ENCODE results near the gene PARD3.
A peak's percentile ranks its signal among the peaks of the same experiment; 100 is the strongest.
"Not testable (repeated sequence)": the region's sequence is repeated elsewhere in the genome, so short reads cannot be mapped to it uniquely, and the experiment has no call there.

PARD3 gene

GRCh38 chr10:34273340-34273739 lies 541.8 kb downstream of the PARD3 start:
- DNase-seq: no peak

- DNase-seq: no peak
These were observed 542.8 kb downstream of the PARD3 start for GRCh38 chr10:34272316-34272715.

GRCh38 chr10:34268410-34268809 lies 546.7 kb downstream of the PARD3 start:
- not testable (repeated sequence) for DNase-seq

GRCh38 chr10:34262985-34263384 lies 552.1 kb downstream of the PARD3 start:
- DNase-seq: no peak

GRCh38 chr10:34260904-34261303 lies 554.2 kb downstream of the PARD3 start:
- DNase-seq: no peak

- no peak for DNase-seq
These were observed 558.9 kb downstream of the PARD3 start for GRCh38 chr10:34256216-34256615.

DNA sequence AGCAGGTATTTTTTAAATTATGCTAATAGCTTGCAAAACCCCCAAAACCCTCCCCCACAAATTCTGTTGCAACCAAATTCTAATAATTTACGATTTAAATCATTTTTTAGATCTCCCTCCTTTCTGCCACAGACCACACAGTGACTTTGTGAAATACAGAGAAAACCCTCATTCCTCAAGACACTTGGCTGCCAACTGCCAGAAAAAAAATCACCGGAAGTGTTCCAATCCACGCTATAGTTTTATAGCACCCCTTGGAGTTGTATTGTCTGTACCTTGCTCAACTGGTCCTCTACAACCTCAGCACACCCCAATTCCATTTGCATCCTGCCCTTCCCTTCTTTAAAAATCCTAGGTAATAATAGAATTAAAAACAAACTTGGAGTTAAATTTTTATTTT lies 560.1 kb downstream of the PARD3 start:
- no peak for DNase-seq

- no peak for DNase-seq
These were observed 560.5 kb downstream of the PARD3 start for GRCh38 chr10:34254596-34254995.

GRCh38 chr10:34252111-34252510 lies 563.0 kb downstream of the PARD3 start:
- no peak for DNase-seq

DNA sequence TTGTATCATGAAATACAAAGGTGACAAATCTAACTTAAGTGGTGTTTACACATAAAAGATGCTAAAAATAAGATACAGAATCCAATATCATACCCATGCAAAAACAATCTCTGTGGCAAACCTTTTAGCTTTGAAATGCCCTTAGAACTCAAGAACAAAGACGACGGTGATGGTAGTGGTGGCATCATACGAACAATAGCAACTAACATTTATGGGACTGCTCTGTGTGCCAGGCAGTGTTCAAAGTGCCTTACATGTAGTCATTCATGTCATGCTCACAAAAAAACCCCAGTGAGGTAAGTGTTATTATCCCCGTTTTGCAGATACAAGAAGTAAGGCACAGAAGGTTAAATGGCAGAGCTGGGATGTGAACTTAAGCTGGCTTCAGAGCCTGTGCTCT lies 563.9 kb downstream of the PARD3 start:
- DNase-seq: no peak

GRCh38 chr10:34250722-34251121 lies 564.4 kb downstream of the PARD3 start:
- DNase-seq: no peak

- DNase-seq: peak in 2 of 51 donors; percentile 2 to 3
These were observed 565.5 kb downstream of the PARD3 start for GRCh38 chr10:34249634-34250033.

DNA sequence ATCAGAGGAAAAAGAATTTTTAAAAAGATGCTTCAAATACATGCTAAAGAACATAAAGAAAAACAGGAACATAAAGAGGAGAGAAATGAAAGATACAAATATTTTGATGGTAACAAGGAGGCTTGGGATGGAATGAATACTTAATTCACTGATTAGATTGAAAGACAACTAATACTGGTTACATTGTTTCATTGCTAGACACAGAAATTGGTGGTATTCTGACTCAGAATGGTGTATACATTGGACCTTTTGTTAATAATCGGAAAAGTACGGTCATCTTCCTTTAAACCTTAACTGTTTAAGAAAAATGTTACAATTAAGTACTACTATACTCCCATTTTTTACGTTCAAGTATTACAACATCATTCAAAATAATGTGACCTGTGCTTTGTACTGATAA lies 567.5 kb downstream of the PARD3 start:
- no peak for DNase-seq

DNA sequence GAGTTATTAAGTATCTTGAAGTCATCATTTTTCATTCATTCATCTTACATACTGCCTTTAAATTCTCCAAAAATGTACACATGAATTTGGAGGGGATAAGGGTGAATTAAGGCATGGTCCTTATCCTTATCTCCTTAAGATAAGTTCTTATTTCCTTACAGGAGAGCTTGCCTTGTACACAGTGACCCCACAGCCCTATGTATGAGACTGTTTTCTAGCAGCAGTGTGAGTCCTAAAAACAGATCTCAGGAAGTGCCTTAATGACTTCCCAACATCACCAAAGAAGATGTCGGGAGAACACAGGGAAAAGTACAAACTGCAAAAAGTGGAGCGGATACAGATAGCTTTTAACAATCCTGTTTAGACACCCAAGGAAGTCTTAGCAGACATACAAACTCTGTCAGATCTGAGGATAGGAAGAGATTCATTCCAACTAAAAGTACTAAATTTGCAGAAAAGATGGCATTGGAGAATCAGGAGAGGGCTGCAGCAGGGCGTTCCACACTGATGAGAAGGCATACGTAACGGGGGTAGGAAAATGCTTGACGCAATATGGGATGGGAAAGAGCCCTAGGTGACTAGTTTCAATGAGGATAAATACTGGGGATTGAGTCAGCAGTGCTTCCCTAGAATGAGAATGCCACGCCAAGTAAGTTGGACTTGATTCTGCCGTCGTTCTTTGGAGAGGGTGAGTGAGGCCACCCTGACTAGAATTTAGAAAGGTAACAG lies 570.2 kb downstream of the PARD3 start:
- DNase-seq: no peak

GRCh38 chr10:34241226-34242000 lies 573.7 kb downstream of the PARD3 start:
- no peak for DNase-seq

GRCh38 chr10:34240039-34240438 lies 575.1 kb downstream of the PARD3 start:
- no peak for DNase-seq

GRCh38 chr10:34237898-34238455 lies 577.1 kb downstream of the PARD3 start:
- DNase-seq: no peak

GRCh38 chr10:34236931-34237330 lies 578.2 kb downstream of the PARD3 start:
- no peak for DNase-seq

DNA sequence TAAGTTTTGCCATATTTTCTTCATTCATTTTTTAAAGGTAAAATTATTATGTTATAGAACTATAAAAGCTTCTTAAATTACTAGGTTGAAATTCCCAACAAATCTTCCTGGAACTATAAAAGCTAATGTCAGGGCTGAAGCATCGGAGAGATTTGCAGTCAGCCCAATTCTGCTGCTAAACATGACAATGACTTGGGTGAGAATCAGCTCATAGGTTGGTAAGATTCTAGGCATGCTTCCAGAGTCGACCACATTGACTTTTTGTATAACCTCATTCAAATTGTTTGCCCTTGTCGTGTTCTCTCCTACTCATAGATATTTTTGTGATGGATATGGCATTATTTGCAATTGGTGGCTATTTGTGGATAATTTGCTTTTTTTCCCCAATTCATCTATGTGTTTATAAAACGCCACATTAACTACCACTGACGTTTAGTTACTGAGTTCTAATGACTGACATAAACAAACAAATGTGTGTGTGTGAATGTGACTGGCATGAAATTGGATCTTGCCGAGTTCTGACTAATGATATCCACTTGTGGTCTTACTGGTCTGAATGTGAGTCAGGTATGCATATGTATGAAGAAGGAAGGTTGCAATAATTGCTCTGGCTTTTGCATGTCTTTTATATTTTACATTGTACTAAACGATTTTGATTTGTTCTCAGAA lies 579.8 kb downstream of the PARD3 start:
- no peak for DNase-seq

- no peak for DNase-seq
These were observed 582.6 kb downstream of the PARD3 start for GRCh38 chr10:34232481-34232880.

DNA sequence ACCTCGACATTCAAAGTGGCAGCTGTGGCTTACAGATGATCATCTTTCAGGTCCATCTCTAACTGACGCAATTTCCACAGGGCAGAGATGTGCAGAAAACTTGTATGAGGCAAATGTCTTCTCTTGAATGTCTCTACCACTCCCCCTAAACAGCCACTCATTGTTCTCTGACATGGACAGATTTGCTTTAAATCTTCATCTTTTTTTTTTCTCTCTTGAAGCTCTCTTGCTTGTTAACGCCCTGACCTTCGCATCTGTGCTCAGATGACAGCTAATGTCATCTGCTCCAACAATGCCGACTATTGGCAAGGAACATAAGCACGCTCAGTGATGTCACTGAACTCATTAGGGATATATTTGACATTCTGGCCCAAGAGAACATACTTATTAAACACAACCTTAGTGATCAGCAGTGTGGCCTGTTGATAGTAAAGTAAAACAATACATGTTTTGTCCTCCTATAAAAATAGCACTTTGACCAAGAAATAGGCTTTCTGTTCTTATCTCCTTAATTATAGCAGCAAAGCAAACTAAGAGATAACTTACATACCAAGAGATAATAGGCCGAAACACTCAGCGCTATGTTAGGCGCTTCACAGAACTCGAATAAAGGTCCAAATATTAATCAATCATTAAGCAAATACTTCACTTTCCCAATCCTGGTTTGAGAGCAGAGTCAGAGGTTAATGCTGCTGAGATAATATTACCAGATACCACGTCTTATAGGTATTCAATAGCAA lies 583.5 kb downstream of the PARD3 start:
- no peak for DNase-seq

GRCh38 chr10:34229917-34230316 lies 585.2 kb downstream of the PARD3 start:
- DNase-seq: no peak

All from hypothalamus (tissue), 51 donors.